ENCODE measurements around the gene RASGRF1.
A peak's percentile ranks its signal among the peaks of the same experiment; 100 is the strongest.

RASGRF1 gene

GRCh38 chr15:78950343-78950742, 140.2 kb downstream of the RASGRF1 start:
- DNase-seq (ENCODE audit: extremely low spot score): no peak
- TF ChIP-seq, protein P1, sequence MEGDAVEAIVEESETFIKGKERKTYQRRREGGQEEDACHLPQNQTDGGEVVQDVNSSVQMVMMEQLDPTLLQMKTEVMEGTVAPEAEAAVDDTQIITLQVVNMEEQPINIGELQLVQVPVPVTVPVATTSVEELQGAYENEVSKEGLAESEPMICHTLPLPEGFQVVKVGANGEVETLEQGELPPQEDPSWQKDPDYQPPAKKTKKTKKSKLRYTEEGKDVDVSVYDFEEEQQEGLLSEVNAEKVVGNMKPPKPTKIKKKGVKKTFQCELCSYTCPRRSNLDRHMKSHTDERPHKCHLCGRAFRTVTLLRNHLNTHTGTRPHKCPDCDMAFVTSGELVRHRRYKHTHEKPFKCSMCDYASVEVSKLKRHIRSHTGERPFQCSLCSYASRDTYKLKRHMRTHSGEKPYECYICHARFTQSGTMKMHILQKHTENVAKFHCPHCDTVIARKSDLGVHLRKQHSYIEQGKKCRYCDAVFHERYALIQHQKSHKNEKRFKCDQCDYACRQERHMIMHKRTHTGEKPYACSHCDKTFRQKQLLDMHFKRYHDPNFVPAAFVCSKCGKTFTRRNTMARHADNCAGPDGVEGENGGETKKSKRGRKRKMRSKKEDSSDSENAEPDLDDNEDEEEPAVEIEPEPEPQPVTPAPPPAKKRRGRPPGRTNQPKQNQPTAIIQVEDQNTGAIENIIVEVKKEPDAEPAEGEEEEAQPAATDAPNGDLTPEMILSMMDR (IDR thresholded peaks at IDR 0.05; ENCODE audit: control extremely low read depth, extremely low read depth, low read depth, missing control alignments): no peak
- ChIA-PET CTCF (interaction anchor here (0.9 to 2.1 kb wide), 2 partner anchors 29 to 57 kb away, joined by 4 to 6 read pairs; no protein-coding TSS in a partner anchor), POLR2A (no interaction called here)

DNA sequence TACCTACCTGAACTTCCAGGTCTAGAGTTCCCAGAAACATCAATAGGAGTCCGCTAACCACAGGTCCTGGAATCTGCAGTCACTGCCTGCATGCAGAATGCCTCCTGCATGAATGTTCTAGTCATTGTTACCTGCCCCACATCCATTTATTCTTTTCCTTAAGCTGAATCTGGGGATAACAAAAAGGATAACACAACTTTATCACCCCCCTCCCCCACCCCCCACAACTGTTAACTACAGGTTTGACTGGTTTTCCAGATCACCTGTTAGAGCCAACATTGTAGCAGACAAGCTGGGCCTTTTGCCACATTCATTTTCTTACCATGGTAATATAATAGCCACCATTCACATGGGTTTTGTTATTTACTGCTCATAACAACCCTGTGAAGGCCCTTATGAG, 141.1 kb downstream of the RASGRF1 start:
- DNase-seq (ENCODE audit: extremely low spot score): no peak
- CTCF ChIA-PET: interaction anchor here (0.9 to 2.1 kb wide), 2 partner anchors 30 to 58 kb away, joined by 4 to 6 read pairs; no protein-coding TSS in a partner anchor
- POLR2A ChIA-PET: no interaction called here
- TF ChIP-seq, protein P1 (IDR thresholded peaks at IDR 0.05; ENCODE audit: control extremely low read depth, extremely low read depth, low read depth, missing control alignments): no peak

GRCh38 chr15:78947506-78947905, 143.1 kb downstream of the RASGRF1 start:
- POLR2A ChIA-PET: no interaction called here
- CTCF ChIA-PET: interaction anchor here (1.4 kb wide), 1 partner anchor 38 kb away, joined by 4 read pairs; no protein-coding TSS in a partner anchor
- no peak for DNase-seq (ENCODE audit: extremely low spot score)
- TF ChIP-seq, protein P1 (IDR thresholded peaks at IDR 0.05; ENCODE audit: control extremely low read depth, extremely low read depth, low read depth, missing control alignments): no peak

GRCh38 chr15:78946493-78946892, 144.1 kb downstream of the RASGRF1 start:
- POLR2A ChIA-PET: no interaction called here
- CTCF ChIA-PET: interaction anchor here (1.4 kb wide), 1 partner anchor 37 kb away, joined by 4 read pairs; no protein-coding TSS in a partner anchor

GRCh38 chr15:78944669-78945407, 145.7 kb downstream of the RASGRF1 start, which contains the start of gene CTSH:
TSS of gene CTSH (minus strand) at chr15:78945046. CDS start at chr15:78944981, 65 bp downstream.
- TF ChIP-seq, protein P1 (IDR thresholded peaks at IDR 0.05; ENCODE audit: control extremely low read depth, extremely low read depth, low read depth, missing control alignments): no peak

More at GRCh38 chr15:78946493-78946892, 144.1 kb downstream of the RASGRF1 start:
- DNase-seq (ENCODE audit: extremely low spot score): no peak
- TF ChIP-seq, protein P1 (IDR thresholded peaks at IDR 0.05; ENCODE audit: control extremely low read depth, extremely low read depth, low read depth, missing control alignments): no peak

GRCh38 chr15:78944202-78944625, 146.4 kb downstream of the RASGRF1 start:
- CTCF ChIA-PET: interaction anchor here (0.7 to 1.7 kb wide), 6 partner anchors 30 to 63 kb away, joined by 3 to 6 read pairs (median 4); no protein-coding TSS in a partner anchor
- POLR2A ChIA-PET: interaction anchor here (0.5 to 1.5 kb wide), 2 partner anchors 35 to 39 kb away, joined by 3 to 5 read pairs; no protein-coding TSS in a partner anchor
- TF ChIP-seq, protein P1 (IDR thresholded peaks at IDR 0.05; ENCODE audit: control extremely low read depth, extremely low read depth, low read depth, missing control alignments): no peak
- no peak for DNase-seq (ENCODE audit: extremely low spot score)

More at GRCh38 chr15:78944669-78945407, 145.7 kb downstream of the RASGRF1 start, which contains the start of gene CTSH:
- CTCF ChIA-PET: interaction anchor here (0.7 to 1.7 kb wide), 6 partner anchors 30 to 62 kb away, joined by 3 to 6 read pairs (median 4); no protein-coding TSS in a partner anchor
- POLR2A ChIA-PET: interaction anchor here (0.6 to 1.5 kb wide), 2 partner anchors 24 to 36 kb away, joined by 5 to 9 read pairs; no protein-coding TSS in a partner anchor
- DNase-seq (ENCODE audit: extremely low spot score): peak; percentile 94
